Measurements from ENCODE around the gene GATM. TPM values are rescaled to one million over a fixed set of nuclear protein-coding genes. Genes with fewer than 3 reads are reported as not detected.

The GATM gene
- total RNA-seq, 1 experiment from 2014 or later: 4.2 TPM

DNA sequence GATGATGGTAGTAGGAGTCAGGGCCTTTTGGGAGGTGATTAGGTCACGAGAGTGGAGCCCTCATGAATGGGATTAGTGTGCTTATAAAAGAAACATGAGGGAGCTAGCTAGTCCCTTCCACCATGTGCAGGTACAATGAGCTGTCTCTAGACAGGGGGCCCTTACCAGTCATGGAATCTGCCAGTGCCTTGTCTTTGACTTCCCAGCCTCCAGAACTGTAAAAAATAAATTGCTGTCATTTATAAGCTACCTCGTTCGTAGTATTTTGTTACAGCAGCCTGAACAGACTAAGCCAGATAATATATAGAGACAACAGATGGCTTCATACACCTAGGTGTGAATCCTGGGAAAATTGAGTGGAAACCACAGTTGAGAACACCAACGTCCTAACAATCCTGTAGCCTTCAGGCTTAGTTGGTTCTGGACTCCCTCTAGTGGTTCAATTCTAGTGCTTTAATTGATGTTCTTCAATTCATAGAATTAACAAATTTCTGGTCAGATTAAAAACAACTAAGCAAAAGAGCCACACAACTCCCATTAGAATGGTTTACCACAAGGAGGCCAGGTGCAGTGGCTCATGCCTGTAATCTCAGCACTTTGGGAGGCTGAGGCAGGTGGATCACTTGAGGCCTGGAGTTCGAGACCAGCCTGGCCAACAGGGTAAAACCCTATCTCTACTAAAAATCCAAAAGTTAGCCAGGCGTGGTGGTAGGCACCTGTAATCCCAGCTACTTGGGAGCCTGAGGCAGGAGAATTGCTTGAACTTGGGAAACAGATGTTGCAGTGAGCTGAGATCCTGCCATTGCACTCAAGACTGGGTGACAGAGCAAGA is 21.3 kb upstream of the GATM start:
- no peaks in the 10 kb centered on the region for H3K9me3 Mint-ChIP-seq (ENCODE audit: low read depth, unreplicated experiment)
- peaks cover 21% of the 10 kb centered on the region for H3K4me1 Mint-ChIP-seq (ENCODE audit: low read depth, unreplicated experiment)
- peaks cover 23% of the 10 kb centered on the region for H3K36me3 Mint-ChIP-seq (ENCODE audit: insufficient read depth, unreplicated experiment)
- no peaks in the 10 kb centered on the region for H3K27me3 Mint-ChIP-seq (ENCODE audit: unreplicated experiment)
- TF ChIP-seq, protein P1, sequence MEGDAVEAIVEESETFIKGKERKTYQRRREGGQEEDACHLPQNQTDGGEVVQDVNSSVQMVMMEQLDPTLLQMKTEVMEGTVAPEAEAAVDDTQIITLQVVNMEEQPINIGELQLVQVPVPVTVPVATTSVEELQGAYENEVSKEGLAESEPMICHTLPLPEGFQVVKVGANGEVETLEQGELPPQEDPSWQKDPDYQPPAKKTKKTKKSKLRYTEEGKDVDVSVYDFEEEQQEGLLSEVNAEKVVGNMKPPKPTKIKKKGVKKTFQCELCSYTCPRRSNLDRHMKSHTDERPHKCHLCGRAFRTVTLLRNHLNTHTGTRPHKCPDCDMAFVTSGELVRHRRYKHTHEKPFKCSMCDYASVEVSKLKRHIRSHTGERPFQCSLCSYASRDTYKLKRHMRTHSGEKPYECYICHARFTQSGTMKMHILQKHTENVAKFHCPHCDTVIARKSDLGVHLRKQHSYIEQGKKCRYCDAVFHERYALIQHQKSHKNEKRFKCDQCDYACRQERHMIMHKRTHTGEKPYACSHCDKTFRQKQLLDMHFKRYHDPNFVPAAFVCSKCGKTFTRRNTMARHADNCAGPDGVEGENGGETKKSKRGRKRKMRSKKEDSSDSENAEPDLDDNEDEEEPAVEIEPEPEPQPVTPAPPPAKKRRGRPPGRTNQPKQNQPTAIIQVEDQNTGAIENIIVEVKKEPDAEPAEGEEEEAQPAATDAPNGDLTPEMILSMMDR (IDR thresholded peaks at IDR 0.05; ENCODE audit: unreplicated experiment): peak; percentile 49
- no TSS peak for BruUV-seq (replicated peaks)
- no peak for DNase-seq
- H3K27ac Mint-ChIP-seq (ENCODE audit: unreplicated experiment): no peak overlapping the region
- no peak overlapping the region for H3K4me3 Mint-ChIP-seq (ENCODE audit: low read depth, unreplicated experiment)
- intact Hi-C loops (cut with micrococcal nuclease; ENCODE audit: unreplicated experiment): loop anchor here (1.0 to 10.0 kb wide), 4 partner anchors 55 to 237 kb away; no protein-coding TSS in a partner anchor
- CTCF ChIA-PET: interaction anchor here (1.4 kb wide), 1 partner anchor 92 kb away, joined by 3 read pairs; no protein-coding TSS in a partner anchor

DNA sequence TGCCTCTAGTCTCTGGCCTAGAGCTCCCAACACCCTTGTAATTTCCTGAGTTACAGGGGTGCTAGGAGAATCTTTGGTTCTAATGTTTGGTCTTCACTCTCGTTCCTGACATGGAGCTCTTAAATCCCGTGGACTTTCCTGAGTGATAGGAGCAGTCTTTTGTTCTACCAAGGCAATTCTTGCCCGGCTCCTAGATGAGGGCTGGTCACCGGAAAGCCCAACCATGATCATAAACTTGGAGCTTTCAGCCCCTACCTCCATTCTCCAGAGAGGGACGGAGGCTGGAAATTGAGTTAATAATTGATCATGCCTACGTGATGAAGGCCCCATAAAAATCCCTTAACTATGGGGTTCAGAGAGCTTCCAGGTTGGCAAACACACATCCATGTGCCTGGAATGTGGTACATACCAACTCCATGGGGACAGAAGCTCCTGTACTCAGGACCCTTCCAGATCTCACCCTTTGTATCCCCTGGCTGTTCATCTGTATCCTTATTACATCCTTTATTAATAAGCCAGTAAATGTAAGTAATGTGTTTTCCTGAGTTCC is 18.8 kb upstream of the GATM start:
- TF ChIP-seq, protein P1 (IDR thresholded peaks at IDR 0.05; ENCODE audit: unreplicated experiment): no peak
- DNase-seq: no peak
- no TSS peak for BruUV-seq (replicated peaks)
- intact Hi-C loops (cut with micrococcal nuclease; ENCODE audit: unreplicated experiment): loop anchor here (5.0 to 10.0 kb wide), 2 partner anchors 52 to 235 kb away; no protein-coding TSS in a partner anchor
- Mint-ChIP-seq H3K27me3 (ENCODE audit: unreplicated experiment) (no peaks in the 10 kb centered on the region), H3K9me3 (ENCODE audit: low read depth, unreplicated experiment) (no peaks in the 10 kb centered on the region), H3K27ac (ENCODE audit: unreplicated experiment) (no peak overlapping the region), H3K4me3 (ENCODE audit: low read depth, unreplicated experiment) (no peak overlapping the region), H3K36me3 (ENCODE audit: insufficient read depth, unreplicated experiment) (peaks cover 6% of the 10 kb centered on the region), H3K4me1 (ENCODE audit: low read depth, unreplicated experiment) (peaks cover 21% of the 10 kb centered on the region)
- CTCF ChIA-PET: interaction anchor here (0.7 to 1.0 kb wide), 2 partner anchors 88 to 1459 kb away, joined by 3 to 5 read pairs; no protein-coding TSS in a partner anchor

DNA sequence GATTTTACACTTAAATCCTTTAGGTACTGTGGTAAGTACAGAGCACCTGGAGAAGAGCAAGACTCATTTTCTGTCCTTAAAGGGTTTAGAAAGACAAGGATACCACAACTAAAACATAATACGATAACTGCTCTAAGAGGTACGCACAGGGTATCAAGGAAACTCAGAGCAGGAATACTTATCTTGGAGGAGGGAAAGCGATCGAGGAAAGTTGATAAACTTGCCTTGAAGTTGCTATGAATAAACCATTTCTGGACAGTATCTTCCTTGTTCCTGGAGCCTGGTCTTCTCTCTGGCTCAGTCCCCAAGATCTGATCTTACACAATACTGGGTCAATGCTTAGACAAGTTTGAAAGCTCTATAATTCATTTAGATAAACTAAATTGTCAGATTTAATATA is 17.6 kb upstream of the GATM start:
- intact Hi-C loops (cut with micrococcal nuclease; ENCODE audit: unreplicated experiment): loop anchor here (5.0 to 10.0 kb wide), 2 partner anchors 51 to 234 kb away; no protein-coding TSS in a partner anchor
- CTCF ChIA-PET: interaction anchor here (0.7 kb wide), 1 partner anchor 24 kb away, joined by 6 read pairs; no protein-coding TSS in a partner anchor
- H3K27ac Mint-ChIP-seq (ENCODE audit: unreplicated experiment): no peak overlapping the region
- no peaks in the 10 kb centered on the region for H3K36me3 Mint-ChIP-seq (ENCODE audit: insufficient read depth, unreplicated experiment)
- no peak for DNase-seq
- no TSS peak for BruUV-seq (replicated peaks)
- H3K9me3 Mint-ChIP-seq (ENCODE audit: low read depth, unreplicated experiment): no peaks in the 10 kb centered on the region
- H3K27me3 Mint-ChIP-seq (ENCODE audit: unreplicated experiment): no peaks in the 10 kb centered on the region
- TF ChIP-seq, protein P1 (IDR thresholded peaks at IDR 0.05; ENCODE audit: unreplicated experiment): no peak
- no peak overlapping the region for H3K4me3 Mint-ChIP-seq (ENCODE audit: low read depth, unreplicated experiment)
- H3K4me1 Mint-ChIP-seq (ENCODE audit: low read depth, unreplicated experiment): peaks cover 18% of the 10 kb centered on the region

DNA sequence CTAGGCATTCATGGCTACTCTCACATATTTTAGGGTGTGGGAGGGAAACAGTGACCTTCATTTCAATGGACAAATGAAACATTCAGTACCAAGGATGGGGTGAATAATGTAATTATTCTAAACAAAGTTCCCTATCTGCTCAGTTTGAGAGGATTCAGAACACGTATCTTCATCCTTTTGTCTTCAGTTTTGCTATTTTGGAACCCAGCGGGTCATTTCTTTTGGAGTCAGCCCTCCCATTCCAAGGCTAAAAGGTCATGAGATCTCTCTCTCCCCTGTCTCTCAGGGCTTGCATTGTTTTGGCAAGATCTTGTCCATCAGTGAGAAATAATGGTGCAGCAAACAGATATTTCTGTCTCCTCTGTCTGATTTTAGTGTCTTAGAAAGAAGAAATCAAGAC is 16.3 kb upstream of the GATM start:
- intact Hi-C loops (cut with micrococcal nuclease; ENCODE audit: unreplicated experiment): loop anchor here (5.0 to 10.0 kb wide), 2 partner anchors 50 to 232 kb away; no protein-coding TSS in a partner anchor
- no TSS peak for BruUV-seq (replicated peaks)
- CTCF ChIA-PET: no interaction called here

More for the DNA sequence above, 16.3 kb upstream of the GATM start:
- Mint-ChIP-seq H3K36me3 (ENCODE audit: insufficient read depth, unreplicated experiment) (no peaks in the 10 kb centered on the region), H3K27me3 (ENCODE audit: unreplicated experiment) (no peaks in the 10 kb centered on the region), H3K4me1 (ENCODE audit: low read depth, unreplicated experiment) (peaks cover 12% of the 10 kb centered on the region), H3K27ac (ENCODE audit: unreplicated experiment) (no peak overlapping the region), H3K4me3 (ENCODE audit: low read depth, unreplicated experiment) (no peak overlapping the region), H3K9me3 (ENCODE audit: low read depth, unreplicated experiment) (no peaks in the 10 kb centered on the region)
- TF ChIP-seq, protein P1 (IDR thresholded peaks at IDR 0.05; ENCODE audit: unreplicated experiment): no peak
- DNase-seq: no peak

Measured in Calu3 (cell line).